H1 (cell line): ENCODE results near the gene BBC3. TPM values are rescaled to one million over a fixed set of nuclear protein-coding genes. Genes with fewer than 3 reads are reported as not detected.

Source experiments
- SIX5 ChIP-seq: IDR thresholded peaks from 2 replicates; pipeline ENCODE4 v1.6.1; 2011; ENCODE audit warnings: mild to moderate bottlenecking, low read depth, low read length
- SP1 ChIP-seq: IDR thresholded peaks from 2 replicates; pipeline ENCODE4 v1.6.1; 2011; ENCODE audit warnings: low read depth, low read length
- SRF ChIP-seq: IDR thresholded peaks from 2 replicates; pipeline ENCODE4 v1.6.1; 2011; ENCODE audit warnings: mild to moderate bottlenecking, low read depth, low read length, moderate library complexity
- polyA plus RNA-seq, 7 experiments: library from polyadenylated mRNA; depleted of rRNA in 3 of 7; stranded (reverse) in 5 of 7; unstranded in 2 of 7; fragments of >200 nt in 5 of 7; fragments of 200-250 nt in 2 of 7; gene quantifications; 1 replicate in 5 of 7; 2 replicates in 1 of 7; 4 replicates in 1 of 7; pipeline versions ENCODE4 v1.2.1 to v1.2.3, GENCODE V29; 2011 to 2013; ENCODE audit warnings: missing spikeins in 2 of 7, mixed read lengths in 2 of 7
- total RNA-seq: library from RNA; stranded (reverse); fragmentation: NEBNext Ultra II Directional; extraction: Animal tissue kit (Norgen Biotek cat#: 25700); gene quantifications from 2 replicates; pipeline ENCODE4 v1.2.1, GENCODE V29; 2021

Gene BBC3
- total and polyA plus RNA-seq, 2 of the 8 experiments (the other 6 are each of a cell fraction or from before 2014, with no cell fraction given): 13.2 to 21.6 TPM

DNA sequence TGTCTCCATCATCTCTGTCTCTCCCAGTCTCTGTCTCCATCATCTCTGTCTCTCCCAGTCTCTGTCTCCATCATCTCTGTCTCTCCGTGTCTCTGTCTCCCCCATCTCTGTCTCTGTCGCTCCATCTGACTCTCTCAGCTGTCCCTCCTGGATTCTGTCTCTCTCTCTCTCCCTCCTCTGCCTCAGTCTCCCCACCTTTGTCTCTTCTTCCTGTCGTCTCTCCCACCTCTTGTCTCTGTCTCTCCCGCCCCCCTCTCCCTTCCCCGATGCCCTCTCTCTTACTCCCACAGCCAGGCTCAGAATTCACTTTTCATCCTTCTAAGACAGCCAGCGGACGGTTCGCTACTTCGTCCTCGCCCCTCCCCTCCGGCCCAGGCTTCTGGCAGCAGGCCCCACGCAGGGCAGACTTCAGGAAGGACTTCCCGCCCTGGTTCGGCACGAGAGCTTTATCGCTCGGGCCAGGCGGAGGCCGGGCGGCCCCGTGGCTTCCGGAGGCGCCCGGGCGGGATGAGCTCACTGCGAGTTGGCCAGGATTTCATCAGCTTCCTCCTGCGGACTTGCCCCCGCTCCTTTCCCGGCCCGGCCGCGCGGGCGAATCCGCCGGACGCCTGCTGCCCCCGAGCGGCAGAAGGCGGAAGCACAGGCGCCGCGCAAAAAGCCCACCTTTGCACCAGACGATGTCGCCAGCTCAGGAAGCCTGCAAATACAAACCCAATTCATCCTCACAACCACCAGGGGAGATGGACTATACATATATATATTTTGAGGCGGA lies 13.0 kb upstream of the BBC3 start (continued):
- TF ChIP-seq SP1 (no peak), SIX5 (no peak), SRF (0 out of 2 replicates have a peak, but pooled peaks have one; percentile 31)
